Measurements from ENCODE around the gene TSPAN14. TPM values are rescaled to one million over a fixed set of nuclear protein-coding genes. Genes with fewer than 3 reads are reported as not detected.
A peak's percentile ranks its signal among the peaks of the same experiment; 100 is the strongest.

Gene TSPAN14
- total RNA-seq, 1 experiment from 2014 or later, result 73.5 TPM

- peaks cover 50% of the 10 kb centered on the region for H3K4me1 Mint-ChIP-seq
- ATAC-seq (no peak), DNase-seq (ENCODE audit: low spot score) (no peak)
- peaks cover 24% of the 10 kb centered on the region for H3K36me3 Mint-ChIP-seq
- peak overlapping the region; percentile 34; the same call in 1 of the 2 replicates for H3K27ac Mint-ChIP-seq
- no peaks in the 10 kb centered on the region for H3K27me3 Mint-ChIP-seq (ENCODE audit: low read depth)
- ChIA-PET POLR2A (no interaction called here), CTCF (interaction anchor here (6.9 kb wide), 1 partner anchor 16 kb away, joined by 66 read pairs; no protein-coding TSS in a partner anchor)
- no peak for TF ChIP-seq PRRX2 (CRISPR knock-in tag; IDR thresholded peaks at IDR 0.05)
- TF ChIP-seq CDX4 (CRISPR knock-in tag; IDR thresholded peaks at IDR 0.05; ENCODE audit: borderline replicate concordance), result no peak
- TF ChIP-seq FOXP1 (CRISPR knock-in tag; IDR thresholded peaks at IDR 0.05; ENCODE audit: borderline replicate concordance), result no peak
- TF ChIP-seq NFYB (CRISPR knock-in tag; conservative IDR thresholded peaks at IDR 0.05; ENCODE audit: low read depth), result no peak
- TF ChIP-seq, protein P1, sequence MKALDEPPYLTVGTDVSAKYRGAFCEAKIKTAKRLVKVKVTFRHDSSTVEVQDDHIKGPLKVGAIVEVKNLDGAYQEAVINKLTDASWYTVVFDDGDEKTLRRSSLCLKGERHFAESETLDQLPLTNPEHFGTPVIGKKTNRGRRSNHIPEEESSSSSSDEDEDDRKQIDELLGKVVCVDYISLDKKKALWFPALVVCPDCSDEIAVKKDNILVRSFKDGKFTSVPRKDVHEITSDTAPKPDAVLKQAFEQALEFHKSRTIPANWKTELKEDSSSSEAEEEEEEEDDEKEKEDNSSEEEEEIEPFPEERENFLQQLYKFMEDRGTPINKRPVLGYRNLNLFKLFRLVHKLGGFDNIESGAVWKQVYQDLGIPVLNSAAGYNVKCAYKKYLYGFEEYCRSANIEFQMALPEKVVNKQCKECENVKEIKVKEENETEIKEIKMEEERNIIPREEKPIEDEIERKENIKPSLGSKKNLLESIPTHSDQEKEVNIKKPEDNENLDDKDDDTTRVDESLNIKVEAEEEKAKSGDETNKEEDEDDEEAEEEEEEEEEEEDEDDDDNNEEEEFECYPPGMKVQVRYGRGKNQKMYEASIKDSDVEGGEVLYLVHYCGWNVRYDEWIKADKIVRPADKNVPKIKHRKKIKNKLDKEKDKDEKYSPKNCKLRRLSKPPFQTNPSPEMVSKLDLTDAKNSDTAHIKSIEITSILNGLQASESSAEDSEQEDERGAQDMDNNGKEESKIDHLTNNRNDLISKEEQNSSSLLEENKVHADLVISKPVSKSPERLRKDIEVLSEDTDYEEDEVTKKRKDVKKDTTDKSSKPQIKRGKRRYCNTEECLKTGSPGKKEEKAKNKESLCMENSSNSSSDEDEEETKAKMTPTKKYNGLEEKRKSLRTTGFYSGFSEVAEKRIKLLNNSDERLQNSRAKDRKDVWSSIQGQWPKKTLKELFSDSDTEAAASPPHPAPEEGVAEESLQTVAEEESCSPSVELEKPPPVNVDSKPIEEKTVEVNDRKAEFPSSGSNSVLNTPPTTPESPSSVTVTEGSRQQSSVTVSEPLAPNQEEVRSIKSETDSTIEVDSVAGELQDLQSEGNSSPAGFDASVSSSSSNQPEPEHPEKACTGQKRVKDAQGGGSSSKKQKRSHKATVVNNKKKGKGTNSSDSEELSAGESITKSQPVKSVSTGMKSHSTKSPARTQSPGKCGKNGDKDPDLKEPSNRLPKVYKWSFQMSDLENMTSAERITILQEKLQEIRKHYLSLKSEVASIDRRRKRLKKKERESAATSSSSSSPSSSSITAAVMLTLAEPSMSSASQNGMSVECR (CRISPR knock-in tag; IDR thresholded peaks at IDR 0.05; ENCODE audit: borderline replicate concordance), result no peak
- TF ChIP-seq CREM (CRISPR knock-in tag; IDR thresholded peaks at IDR 0.05), result no peak
- TF ChIP-seq SMAD3 (CRISPR knock-in tag; IDR thresholded peaks at IDR 0.05; ENCODE audit: borderline replicate concordance), result no peak
- TF ChIP-seq TEAD1 (CRISPR knock-in tag; IDR thresholded peaks at IDR 0.05), result no peak
- TF ChIP-seq, protein P2, sequence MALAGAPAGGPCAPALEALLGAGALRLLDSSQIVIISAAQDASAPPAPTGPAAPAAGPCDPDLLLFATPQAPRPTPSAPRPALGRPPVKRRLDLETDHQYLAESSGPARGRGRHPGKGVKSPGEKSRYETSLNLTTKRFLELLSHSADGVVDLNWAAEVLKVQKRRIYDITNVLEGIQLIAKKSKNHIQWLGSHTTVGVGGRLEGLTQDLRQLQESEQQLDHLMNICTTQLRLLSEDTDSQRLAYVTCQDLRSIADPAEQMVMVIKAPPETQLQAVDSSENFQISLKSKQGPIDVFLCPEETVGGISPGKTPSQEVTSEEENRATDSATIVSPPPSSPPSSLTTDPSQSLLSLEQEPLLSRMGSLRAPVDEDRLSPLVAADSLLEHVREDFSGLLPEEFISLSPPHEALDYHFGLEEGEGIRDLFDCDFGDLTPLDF (CRISPR knock-in tag; IDR thresholded peaks at IDR 0.05), result no peak
- TF ChIP-seq, protein P3, sequence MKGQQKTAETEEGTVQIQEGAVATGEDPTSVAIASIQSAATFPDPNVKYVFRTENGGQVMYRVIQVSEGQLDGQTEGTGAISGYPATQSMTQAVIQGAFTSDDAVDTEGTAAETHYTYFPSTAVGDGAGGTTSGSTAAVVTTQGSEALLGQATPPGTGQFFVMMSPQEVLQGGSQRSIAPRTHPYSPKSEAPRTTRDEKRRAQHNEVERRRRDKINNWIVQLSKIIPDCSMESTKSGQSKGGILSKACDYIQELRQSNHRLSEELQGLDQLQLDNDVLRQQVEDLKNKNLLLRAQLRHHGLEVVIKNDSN (CRISPR knock-in tag; IDR thresholded peaks at IDR 0.05), result no peak
- TF ChIP-seq ELF4 (CRISPR knock-in tag; IDR thresholded peaks at IDR 0.05; ENCODE audit: low read depth), result no peak
- no peak for TF ChIP-seq FOXJ3 (CRISPR knock-in tag; IDR thresholded peaks at IDR 0.05; ENCODE audit: borderline replicate concordance)
- no peaks in the 10 kb centered on the region for H3K9me3 Mint-ChIP-seq
- no peak overlapping the region for H3K4me3 Mint-ChIP-seq
Observed at GRCh38 chr10:80488539-80489066, 34.5 kb downstream of the TSPAN14 start.

DNA sequence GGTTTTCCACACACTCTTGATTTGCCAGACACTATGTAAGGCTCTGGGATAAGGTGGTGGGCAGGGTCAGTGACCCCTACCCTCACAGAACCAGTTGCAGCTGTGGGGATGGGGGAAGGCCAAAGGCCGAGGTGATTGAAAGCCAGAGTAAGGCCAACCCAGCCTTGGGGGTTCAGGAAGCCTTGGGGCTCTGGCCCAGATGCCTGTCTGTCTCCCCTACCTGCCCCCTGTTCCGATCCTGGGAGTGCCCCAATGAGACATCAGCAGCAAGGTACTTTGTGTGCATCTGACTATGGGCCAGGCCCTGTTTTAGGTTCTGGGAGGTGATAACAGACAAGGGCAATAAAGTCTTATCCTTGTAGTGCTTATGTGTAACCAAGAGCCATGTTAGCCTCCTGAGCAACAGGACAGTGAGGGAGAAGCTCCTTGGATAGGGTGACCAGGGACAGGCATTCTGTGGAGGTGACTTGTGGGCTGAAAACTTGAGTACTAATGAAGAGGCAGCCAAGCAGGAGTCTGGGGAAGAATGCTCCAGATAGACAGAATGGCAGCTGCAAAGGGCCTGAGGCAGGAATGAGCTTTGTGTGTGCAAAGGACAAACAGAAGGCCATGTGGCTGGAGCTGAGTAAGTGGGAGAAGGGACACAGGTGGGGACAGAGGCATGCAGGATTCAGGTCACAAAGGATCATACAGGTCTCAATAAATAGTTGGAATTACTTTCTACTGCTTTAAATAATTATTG is 35.4 kb downstream of the TSPAN14 start:
- H3K9me3 Mint-ChIP-seq, result no peaks in the 10 kb centered on the region
- no peak overlapping the region for H3K27ac Mint-ChIP-seq
- no peaks in the 10 kb centered on the region for H3K27me3 Mint-ChIP-seq (ENCODE audit: low read depth)
- ChIA-PET POLR2A (no interaction called here), CTCF (interaction anchor here (0.7 to 6.9 kb wide), 2 partner anchors 8 to 15 kb away, joined by 3 to 66 read pairs; no protein-coding TSS in a partner anchor)
- no peak for ATAC-seq
- H3K36me3 Mint-ChIP-seq, result peaks cover 24% of the 10 kb centered on the region
- H3K4me1 Mint-ChIP-seq, result peaks cover 48% of the 10 kb centered on the region
- no peak for DNase-seq (ENCODE audit: low spot score)
- H3K4me3 Mint-ChIP-seq, result no peak overlapping the region
- no peak for TF ChIP-seq TP53 (CRISPR knock-in tag; IDR thresholded peaks at IDR 0.05)
- no peak for TF ChIP-seq ZNF532 (CRISPR knock-in tag; IDR thresholded peaks at IDR 0.05; ENCODE audit: borderline replicate concordance)
- no peak for TF ChIP-seq AFF4 (CRISPR knock-in tag; IDR thresholded peaks at IDR 0.05; ENCODE audit: borderline replicate concordance)
- TF ChIP-seq ZBTB21 (CRISPR knock-in tag; IDR thresholded peaks at IDR 0.05; ENCODE audit: borderline replicate concordance), result no peak

Data from WTC11 (cell line).